GM19328 (cell line): ENCODE results near the gene SAMD10.

Experiments used
- ATAC-seq: cut with Tn5 transposase; IDR thresholded peaks from one replicate; pipeline ENCODE4 v1.9.1; 2021; ENCODE audit warnings: mild to moderate bottlenecking, moderate library complexity; ENCODE audit not compliant: unreplicated experiment

The SAMD10 gene

DNA sequence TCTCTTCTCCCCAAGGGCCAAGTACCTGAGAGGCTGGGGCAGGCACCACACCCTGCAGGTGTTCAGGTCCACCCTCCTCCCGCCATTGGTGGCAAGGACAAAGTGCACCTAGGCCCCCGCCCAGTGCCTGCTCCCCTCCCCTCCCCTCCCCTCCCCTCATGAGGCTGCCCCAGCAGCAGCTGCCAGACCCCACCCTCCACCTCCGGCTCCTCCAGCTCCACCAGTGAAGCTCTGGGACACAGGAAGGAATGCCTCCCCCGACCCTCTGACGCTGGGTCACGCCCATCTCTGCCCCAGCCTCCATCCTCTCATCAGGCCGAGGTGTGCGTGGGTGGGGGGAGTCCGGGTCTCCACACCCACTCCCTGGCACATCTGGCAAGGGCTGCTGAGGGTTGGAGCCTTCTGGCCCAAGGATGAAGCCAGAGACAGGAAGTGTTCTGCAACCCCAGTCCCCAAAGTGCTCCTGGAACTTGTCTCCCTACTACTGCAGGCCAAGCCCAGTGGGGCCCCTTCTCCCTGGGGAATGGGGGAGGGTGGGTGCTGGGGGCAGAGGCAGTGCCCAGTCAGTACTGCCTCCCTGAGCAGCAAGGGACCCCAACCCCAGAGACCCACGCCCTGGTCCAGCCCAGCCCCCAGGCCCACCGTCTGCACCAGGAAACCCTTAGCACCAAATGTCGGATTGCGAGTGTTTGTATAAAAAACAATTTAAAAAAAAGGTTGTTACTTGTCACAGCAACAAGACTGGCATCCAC is 21.6 kb downstream of the SAMD10 start:
- no peak for ATAC-seq

DNA sequence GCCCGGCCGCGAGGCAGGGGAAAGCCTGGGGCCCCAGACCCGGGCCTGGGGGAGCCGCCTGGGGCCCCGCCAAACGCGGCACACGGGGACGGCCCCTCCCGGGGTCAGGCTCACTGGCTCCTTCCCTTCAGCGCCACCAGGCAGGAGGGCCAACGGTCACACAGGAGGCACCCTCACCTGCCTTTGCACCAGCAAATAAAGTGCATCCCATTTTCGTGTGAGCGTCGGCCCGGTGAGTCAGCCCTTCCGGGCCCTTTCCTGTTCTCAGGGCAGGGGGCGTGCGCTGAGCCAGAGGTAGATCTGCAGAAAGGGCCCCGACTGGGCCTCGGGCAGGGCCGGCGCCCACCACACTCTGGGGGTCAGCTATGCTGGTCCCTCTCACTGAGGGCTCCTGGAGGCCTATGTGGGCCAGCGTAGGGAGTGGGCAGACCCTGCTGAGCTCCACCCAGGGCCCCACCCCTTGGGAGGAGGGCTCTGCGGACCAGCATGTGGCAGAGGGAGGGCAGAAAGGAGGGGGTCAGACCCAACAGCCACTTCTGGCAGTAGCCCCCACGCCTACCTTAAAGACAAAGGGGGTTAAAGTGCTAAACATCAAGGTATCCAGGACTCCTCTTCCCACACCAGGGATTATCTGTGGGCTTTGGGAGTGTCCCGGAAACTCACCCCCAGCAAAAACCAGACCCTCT is 22.3 kb downstream of the SAMD10 start:
- ATAC-seq: no peak

DNA sequence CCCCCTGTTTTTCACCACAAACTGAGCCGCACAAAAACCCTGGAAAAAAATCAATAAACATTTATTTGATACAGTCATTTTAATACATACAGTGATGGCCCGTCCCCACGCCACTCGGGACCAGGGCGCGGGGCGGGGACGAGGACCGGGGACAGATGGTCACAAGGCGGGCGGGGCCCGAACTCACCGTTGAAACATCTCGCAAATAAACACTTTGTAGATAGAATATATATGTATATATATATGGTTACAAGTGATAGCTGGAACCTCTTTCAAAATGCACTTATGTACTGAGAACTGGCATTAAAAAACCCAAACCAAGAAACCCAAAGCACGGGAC is 22.8 kb downstream of the SAMD10 start:
- peak; percentile 1 for ATAC-seq

DNA sequence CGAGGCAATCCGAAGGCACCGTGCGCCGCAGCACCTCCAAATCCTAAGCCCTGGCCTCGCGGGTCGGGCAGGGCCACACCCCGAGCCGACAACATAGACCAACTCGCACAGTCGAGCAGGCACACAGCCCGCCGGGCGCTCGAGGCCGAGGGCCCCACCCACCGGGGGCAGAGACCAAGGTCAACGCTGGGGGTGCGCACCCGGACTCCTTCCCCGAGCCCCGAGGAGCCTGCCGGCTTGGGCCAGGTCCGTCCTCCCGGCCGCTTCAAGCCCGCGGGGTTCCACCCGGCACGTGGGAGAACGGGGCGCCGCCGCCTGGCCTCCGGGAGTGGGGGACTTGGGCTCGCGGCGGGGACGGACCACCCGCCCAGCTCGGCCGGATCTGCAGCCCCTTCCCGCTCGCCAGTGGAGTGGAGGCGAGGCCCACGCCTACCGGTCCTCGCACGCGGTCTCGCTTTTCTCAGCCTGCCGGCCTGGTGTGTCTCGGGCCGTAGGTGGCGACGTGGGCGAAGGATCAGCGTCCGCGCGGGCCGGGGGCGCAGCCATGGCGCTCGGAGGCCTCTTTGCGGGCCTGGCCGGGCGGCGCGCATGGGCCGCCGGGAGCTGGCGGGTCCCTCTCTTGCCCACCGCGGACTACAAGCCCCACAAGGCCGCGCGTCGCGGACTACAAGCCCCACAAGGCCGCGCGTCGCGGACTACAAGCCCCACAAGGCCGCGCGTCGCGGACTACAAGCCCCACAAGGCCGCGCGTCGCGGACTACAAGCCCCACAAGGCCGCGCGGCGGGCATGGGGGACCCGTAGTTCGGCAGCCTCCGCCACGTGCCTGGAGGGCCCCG is 23.4 kb downstream of the SAMD10 start, which contains the start of gene UCKL1:
Gene UCKL1, minus strand, starts transcription at position 590 of the 837 bp plus-strand sequence. Its CDS starts 44 bp downstream, at position 546.
- ATAC-seq: peak; percentile 66

DNA sequence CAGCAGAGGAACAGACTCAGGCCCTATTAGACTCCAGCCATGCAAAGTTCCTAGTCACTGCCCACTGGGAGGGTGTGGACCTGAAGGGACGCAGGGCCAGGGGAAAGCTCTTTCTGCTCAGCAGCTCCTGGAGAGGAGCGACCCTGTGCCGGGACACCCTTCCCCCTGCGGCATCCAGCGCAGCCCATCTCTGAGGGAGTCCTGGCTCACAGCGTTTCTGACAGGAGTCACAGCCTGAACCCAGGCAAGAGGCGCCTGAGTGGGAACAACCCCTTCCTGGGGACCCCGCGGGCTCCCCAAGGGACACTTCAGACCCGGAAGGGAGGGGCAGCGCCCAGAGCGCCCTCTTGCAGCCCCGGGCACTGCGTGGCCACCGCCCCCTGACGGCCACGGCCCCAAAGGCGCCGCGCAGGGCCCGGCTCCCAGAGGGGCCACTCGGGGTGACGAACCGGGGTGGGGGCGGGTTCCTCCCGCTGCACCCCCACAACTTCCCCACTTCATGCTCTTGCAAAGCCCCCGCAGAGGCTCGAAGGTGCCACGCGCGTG is 24.1 kb downstream of the SAMD10 start:
- ATAC-seq: peak; percentile 2

DNA sequence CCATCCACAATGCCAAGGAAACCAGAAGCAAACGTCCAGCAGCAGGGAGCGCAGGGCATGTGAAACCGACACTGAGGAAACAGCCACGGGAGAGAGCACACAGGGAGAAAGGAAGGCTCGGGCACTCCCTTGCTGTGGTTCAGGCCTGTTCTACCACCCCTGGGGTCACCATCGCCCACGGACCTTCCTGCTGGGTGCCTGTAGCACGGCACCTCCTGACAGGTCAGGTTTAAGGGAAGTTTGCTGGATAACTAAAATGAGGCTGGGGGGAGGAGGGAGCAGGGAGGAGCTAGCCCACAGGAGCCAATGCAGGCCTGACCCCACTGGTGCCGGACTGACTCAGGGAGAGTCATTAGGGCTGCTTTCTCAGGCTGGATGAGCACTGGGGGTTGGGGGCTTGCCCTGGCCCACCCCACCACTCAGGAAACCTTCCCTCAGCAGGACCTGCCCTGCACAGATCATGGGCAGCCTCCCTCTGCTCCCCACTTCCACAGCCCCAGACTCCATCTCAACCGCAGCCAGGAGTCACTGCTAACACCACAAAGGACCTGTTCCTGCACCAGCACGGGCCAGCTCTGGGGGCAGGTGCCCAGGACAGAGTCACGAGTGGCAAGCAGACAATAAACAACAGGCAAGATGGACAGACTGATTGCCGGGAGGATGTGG is 25.5 kb downstream of the SAMD10 start:
- ATAC-seq: no peak

DNA sequence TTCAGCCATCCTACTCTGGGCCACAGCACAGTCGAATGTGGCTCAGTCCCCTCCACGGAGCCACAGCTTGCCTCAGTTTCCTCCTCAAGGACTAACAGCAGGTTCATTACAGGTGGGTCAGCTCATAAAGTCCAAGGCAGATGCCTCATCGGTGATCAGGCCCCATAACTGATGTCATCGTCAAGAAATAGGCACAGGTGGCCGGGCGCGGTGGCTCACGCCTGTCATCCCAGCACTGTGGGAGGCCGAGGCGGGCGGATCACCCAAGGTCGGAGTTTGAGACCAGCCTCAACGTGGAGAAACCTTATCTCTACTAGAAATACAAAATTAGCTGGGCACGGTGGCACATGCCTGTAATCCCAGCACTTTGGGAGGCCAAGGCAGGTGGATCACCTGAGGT is 26.7 kb downstream of the SAMD10 start:
- no peak for ATAC-seq

DNA sequence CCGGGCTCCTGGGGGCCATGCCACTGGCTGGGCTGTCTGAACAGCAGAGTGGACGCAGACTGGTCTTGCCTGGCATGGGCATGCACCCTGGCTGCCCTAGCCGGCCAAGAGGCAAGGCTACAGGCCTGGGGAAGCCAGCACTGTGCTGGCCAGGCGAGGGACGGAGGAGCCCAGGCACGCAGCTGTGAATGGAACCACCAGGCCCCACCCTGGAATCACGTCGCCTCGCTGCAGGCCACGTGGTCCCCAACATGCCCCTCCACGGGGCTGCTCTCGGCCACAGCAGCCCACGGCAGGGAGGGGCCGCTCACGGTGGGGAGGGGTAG is 27.3 kb downstream of the SAMD10 start:
- ATAC-seq: no peak

DNA sequence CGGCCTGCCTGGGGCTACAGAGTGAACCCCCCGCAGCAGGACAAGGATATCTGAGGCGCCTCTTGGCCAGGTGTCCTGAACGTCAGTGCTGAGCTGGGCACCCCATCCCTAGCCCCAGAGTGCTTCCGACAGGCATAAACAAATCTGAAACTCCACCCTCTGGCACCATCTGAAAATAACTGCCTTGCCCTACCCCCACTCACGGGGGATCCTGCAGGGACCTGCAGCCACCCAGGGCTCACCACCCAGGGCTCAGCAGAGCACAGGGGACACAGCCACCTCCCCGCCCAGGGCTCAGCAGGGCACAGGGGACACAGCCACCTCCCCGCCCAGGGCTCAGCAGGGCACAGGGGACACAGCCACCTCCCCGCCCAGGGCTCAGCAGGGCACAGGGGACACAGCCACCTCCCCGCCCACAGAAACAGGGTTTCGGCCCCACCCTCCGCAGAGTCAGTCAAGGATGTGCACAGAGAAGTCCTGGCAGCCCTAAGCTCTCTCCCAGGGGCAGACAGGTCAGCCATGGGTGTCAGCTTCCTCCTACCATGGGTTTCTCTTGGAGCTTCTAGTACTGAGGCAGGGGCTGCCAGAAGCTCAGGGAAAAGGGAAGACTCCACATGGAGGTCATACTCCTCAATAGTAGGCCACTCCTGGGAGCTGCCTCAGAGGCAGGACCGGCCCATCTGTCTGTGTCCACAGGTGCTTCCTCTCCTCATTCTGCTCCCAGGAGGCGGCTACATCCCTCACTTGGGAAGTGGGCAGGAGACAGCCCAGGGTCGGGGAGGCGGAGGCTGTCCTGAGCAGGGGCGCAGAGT is 27.8 kb downstream of the SAMD10 start:
- no peak for ATAC-seq

DNA sequence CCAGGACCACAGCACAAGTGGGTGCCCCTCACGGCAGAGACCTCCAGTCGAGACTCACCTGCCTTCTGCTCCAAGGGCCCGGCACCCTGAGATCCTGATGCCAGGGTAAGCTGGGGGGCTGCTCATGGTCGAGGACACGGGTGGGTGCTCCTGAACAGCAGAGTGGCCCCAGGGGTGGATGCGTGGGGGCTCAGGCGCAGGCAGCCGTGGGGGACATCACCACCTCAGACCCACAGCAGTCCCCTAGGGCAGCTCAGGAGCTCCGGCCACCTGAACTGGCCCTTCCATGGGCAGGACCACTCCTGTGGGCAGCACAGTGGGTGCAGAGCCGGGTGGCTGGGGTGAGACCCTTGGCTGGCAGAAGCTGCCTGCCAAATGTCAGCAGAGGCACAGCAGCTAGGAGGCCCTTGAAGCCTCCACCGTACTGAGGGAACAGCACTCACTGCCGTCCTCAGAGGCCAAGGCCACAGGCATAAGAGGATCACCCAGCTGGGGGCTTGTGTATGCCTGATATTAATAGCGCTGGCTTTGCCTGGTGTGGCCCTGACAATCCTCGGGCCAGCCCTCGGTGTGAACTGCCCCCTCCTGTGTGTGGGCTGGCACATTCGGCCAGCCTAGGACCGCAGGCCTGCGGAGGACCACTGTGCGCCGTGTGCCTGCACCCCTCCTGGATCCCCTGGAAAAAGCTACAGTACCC is 28.6 kb downstream of the SAMD10 start:
- no peak for ATAC-seq

DNA sequence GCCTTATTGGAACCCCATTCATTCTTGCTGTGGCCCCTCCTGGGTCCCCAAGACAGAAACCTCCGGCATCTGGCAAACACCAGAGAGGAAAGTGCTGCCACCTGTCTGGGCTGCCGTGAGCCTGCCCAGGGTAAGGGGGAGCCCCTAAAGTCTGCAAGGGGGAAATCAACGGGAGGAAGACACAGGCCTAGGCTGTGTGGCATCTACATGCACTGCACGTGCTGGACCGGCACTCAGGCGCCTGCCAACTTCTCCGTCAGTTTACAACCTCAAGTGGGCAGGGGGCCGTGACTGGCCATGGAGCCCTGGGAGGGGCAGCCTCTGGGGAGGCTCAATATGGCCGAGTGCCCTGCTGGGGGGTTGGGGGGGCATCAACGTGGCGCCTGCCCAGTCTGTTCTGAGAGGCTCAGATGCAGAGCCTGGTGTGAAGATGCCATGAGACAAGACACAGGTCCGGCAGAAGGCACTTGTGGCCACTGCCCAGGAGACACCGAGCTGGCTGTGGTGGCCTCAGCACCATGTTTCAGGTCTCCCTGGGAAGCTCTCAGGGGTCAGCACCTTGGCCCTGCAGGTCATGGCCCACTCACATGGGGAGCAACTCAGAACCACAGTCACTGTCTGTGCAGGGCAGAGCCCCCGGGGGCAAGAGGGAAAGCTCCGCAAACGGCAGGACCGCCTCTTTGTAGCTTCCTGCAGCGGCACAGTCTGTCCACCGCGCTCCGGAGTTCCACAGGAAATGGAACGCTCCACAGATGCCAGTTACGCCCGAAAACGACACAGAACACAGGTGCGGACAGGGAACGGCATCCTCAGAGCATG is 31.6 kb downstream of the SAMD10 start:
- no peak for ATAC-seq

DNA sequence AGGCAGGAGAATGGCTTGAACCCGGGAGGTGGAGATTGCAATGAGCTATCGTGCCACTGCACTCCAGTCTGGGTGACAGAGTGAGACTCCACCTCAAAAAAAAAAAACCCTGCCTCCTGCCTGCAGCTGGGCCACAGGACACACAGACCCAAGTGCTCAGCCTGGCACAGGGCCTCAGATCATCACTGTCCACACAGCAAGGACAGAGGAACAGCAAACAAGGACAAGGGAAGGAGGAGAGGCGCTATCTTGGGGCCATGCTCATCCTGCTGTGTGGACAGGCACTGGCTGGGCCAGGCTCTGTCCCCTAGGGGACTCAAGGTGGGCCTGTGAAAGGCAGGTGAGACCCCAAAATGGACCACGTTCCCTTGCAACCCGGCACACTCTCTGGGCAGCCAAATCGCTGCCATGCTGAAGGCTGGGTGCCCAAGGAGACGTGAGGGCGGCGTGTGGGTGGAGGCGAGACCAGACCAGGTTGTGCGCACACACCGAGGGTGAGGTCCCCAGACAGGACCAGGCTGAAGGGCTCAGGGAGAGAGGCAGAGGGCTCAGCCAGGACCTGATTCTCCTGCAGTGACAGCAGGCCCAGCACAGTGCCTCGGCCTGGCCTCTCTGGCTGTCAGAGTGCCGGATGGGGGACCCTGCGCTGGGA is 32.3 kb downstream of the SAMD10 start:
- no peak for ATAC-seq

DNA sequence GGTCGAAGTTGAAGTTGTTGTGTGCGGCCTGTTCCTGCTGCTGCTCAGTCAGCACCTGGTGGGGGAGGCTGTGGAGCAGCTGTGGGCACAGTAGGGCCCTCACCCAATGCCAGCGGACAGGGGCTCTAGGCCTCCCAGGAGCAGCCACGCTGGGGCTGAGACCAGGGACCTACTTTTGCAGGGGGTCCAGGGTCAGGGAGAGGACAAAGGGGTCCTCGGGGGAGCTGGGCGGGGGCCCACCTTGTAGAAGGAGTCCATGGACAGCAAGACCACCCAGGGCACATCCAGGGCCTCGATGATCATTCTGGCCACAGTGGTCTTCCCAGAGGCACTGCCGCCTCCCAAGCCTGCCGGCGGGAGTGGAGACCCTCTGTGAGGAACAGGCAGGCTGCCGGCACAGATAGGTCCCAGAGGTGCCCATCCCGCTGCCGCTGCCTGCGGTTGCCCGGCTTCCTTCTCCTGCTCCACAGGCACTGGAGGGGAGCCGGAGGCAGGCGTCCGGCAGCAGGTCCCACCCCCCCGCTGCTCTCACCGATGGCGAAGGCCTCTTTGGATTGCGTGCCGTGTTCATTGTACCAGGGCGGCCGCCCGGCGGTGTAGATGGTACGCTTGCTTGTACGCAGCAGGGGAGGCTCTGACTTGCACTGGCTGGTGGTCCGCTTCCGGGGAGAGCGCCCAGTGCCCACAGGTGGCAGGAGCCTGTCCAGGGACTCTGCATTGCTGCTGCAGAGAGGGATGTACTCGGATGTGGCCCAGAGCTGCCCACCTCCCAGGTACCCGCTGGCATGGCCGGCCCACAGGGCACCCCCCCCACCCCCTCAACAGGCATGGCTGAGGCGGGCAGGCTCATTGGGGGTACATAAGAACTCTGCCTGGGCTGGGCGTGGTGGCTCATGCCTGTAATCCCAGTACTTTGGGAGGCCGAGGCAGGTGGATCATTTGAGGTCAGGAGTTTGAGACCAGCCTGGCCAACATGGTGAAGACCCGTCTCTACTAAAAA is 33.2 kb downstream of the SAMD10 start:
- no peak for ATAC-seq

DNA sequence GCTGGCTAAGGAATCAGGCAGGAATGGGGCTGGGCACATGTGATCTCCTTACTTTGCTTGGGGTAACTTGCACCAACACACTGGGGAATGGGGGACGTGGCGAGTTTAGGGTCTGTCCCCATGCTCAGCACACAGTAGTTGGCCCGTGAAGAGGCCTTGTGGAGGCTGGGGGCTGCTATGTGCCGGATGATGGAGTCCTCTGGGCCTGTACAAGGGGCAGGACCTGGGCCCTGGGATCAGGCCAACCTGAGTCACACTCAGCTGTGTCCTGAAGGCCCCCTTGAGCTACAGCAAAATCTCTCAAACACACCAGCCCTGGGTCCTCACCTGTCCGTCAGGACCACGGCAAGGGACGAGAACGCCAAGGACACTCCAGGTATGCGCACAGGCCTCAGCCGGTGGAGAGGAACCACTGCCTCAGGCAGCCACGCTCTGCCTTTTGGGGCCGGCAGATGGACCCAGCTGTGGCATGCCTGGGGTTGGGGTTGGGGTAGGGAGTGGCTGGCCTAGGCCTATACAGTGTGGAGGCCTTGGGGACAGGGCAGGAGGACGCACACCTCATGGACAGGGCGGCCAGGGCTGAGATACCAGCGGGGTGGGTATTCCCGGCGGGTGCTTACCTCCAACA is 34.3 kb downstream of the SAMD10 start:
- ATAC-seq: no peak

DNA sequence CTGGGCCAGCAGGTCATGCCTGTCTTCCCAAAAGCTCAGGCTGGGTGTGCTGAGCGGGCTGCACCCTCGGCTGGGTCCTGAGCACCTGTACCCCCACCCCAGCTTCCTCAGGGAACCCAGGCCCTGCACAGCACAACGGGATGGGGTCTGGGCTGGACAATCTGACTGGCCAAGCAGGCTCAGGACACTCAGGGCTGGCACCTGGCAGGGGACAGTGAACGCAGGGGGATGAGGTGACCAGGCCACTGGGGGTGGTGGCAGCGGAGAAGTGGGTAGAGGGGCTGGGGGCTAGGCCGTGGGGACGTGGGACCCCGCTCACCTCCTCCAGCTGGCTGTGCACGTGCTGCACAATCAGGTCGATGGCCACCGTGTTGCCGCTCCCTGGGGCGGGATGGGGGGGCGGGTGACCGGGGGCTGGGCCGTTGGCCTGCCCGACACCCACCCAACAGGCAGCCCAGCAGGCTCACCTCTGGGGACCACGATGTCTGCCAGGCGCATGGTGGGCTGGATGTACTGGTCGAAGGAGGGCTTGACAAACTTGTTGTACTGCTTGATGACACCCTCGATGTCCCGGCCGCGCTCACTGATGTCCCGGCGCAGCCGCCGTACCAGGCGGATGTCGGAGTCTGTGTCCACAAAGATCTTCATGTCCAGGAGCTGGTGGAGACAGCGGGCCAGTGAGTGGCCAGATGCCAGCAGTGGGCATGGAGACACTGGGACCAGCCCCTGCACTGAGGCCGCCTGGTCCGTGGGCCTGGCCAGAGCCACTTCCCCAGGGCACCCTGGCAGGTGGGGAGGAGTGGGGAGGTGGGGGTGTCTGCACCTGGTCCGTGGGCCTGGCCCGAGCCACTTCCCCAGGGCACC is 35.1 kb downstream of the SAMD10 start:
- no peak for ATAC-seq

DNA sequence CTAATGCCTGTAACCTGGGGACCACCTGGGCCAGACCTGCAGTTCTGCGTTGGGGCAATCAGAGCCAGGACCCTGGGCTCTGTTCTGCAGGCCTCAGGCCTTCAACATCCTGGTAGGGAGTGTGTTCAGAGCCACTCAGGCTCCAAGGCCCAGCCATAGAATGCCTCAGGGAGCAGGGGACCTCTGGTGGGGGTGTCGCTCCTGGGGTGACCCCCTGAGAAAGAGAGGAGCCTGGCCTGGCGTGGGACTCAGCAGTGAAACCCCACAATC is 35.7 kb downstream of the SAMD10 start:
- no peak for ATAC-seq
